HS-27A (cell line): ENCODE results near the gene MAMDC2.

Source experiments
- DNase-seq: peaks from one replicate; pipeline ENCODE4 v3.0.0-alpha.2; 2012; ENCODE audit warnings: low read depth, missing footprints

MAMDC2 gene, protein sequence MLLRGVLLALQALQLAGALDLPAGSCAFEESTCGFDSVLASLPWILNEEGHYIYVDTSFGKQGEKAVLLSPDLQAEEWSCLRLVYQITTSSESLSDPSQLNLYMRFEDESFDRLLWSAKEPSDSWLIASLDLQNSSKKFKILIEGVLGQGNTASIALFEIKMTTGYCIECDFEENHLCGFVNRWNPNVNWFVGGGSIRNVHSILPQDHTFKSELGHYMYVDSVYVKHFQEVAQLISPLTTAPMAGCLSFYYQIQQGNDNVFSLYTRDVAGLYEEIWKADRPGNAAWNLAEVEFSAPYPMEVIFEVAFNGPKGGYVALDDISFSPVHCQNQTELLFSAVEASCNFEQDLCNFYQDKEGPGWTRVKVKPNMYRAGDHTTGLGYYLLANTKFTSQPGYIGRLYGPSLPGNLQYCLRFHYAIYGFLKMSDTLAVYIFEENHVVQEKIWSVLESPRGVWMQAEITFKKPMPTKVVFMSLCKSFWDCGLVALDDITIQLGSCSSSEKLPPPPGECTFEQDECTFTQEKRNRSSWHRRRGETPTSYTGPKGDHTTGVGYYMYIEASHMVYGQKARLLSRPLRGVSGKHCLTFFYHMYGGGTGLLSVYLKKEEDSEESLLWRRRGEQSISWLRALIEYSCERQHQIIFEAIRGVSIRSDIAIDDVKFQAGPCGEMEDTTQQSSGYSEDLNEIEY

DNA sequence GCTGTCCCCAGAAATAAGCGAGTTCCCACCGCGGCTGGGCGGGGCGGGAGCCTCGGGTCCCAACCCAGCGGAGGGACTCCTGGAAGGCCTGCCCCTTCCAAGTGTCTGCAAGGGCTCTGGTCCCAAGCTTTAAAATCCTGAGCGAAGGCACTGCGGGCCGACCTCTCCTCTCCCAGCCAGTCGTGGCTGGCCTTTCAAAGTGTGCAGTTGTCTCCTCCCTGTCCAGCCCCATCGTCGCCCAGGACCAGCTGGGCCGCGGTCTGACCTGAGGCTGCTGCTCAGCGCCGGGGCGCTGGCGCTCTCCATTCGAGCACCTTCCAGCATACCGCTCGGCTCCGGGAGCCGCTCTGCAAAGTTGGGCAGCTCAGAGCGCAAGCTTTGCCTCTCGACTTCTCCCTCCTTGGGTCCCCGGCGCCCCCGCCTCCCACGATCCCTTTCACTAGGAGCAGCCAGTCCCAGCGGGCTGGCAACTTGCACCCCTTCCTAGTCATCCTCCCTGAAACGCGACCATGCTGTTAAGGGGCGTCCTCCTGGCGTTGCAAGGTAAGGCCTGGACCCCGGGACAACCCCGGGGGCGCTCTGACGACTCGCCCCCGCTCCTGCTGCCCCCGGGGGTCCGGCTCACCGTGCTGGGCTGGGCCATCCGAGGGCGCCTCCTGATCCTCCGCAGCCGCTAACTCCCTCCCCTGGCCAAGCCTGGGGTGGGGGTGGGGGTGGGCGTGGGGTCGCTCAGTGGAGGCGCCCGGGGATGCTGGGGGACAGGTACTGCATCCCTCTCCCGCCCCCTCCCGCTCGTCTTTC, at the start of gene MAMDC2:
Gene MAMDC2 (plus strand): TSS at position 160 of the 801 bp plus-strand sequence. CDS start 350 bp downstream, at position 510.
- no peak for DNase-seq

DNA sequence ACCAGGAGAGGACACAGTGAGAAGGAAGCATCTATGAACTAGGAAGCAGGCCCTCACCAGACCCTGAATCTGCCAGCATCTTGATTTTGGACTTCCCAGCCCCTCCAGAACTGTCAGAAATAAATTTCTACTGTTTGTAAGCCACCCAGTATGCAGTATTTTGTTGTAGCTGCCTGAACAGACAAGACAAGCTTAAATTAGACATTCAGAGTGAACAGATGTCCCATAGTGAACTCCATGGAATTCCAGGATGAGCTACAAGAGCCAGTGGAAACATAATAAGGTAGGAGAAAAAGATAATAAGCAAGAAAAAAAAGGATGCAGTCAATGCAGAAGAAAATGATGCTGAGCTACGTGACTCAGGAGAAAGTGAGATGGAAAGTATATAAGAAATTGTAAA, 47.8 kb upstream of the MAMDC2 start:
- no peak for DNase-seq

DNA sequence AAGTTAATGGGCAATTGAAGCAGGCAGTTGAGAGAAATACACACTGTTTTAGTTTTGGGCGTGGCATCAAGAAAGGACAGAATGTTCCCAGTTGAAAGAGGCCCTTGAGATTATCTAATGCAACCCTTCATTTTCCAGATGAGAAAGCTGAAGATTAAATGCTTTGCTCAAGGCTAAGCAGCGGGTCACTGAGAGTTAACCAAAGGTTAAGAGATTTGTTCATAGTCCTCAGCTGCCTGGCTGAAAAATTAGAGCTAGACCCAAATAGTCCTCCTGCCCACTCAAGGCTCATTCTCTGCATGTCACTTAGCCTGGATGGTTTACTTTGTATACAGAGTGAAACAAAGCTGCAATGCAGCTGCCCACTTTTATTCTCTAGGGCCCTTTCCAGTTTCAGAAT, 46.7 kb upstream of the MAMDC2 start:
- DNase-seq, result no peak

DNA sequence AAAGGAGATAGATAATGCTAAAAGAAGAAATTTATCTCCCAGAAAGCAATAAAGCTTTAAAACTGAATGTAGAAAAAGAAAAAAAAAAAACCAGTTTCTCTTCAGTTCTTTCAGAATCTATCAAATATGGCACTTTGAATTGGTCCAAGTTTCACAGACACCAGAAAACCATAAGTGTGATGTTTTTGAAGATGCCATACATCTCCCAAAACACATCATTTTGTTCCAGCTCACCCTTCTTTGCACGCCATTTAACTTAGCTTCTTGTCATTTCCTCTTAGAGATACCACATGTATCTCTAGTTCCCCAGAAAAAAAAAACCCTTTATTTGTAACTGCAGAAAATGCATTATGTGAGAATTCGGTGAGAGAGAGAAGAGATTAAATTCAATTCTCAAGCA, 46.1 kb upstream of the MAMDC2 start:
- no peak for DNase-seq

DNA sequence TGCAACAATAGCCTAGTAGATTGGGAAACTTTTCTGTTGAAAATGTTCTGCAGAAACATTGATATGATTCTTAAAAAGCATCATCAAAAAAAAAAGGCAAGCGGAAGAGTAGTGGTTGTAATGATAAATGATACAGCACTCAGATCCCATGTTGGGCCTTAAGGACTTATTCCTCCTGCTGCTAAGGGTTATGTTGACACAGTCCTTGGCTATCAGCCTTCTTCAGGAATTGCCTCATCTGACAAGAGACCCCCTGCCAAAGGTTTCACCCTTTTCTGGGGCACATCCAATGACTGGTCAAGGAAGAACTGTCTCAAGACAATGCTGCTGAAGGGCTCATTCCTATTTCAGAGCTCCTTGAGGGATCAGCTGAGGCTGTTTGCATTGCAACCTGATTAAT, 44.3 kb upstream of the MAMDC2 start:
- no peak for DNase-seq

DNA sequence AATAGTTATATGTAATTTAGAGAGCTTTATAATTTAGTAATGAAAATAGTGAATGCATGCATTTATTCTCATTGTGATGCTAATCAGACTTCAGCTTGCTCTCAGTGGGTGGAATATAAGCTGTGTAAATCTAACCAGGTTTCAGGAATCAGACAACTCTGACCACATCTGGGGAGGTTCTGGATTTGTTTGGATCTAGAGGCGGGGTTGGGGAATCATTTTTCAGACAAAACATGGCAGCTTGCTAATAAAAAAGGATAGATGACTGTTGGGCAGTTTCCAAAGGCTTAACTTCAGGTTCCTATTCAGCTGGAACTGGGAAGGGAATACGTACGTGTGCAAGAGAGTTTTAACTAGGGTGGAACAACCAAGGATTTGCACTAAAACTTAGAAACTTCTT, 43.2 kb upstream of the MAMDC2 start:
- DNase-seq, result no peak

DNA sequence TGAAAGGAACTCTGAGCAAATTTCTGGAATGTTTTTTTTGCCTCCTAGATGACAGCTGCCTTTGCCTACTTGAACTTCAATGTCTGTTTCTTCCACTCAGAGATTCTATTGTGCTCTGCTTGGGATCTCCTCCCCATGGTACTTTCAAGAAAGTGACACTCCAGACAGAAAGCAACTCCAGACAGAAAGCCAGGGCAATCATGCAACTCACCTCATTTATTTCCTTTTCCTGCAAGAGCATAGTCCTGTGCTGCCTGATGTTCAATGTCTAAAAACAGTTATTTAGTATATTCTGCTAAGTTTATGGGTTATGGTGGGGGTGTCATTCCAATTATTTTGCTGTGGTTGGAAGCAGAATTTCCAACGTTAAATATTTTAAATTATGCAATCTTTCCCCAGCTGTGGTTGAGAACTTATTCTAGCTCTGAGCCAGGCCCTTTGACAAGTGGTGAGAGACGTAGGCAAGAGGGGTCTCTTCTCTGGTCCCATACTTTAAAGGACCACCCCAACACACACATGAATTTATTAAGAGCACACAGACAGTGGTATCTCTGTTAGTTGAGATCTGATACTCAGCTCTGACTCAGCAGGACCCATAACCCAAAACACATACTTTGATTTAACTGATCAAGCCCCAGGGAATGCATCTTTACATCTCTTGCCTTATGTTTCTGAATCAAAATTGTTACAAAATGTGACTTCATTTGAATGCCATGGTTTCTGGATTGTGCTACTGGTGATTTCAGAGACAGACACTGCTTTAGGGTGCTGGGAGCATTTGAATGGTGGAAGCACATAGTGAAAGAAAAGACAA, 39.5 kb upstream of the MAMDC2 start:
- DNase-seq, result peak; percentile 36

DNA sequence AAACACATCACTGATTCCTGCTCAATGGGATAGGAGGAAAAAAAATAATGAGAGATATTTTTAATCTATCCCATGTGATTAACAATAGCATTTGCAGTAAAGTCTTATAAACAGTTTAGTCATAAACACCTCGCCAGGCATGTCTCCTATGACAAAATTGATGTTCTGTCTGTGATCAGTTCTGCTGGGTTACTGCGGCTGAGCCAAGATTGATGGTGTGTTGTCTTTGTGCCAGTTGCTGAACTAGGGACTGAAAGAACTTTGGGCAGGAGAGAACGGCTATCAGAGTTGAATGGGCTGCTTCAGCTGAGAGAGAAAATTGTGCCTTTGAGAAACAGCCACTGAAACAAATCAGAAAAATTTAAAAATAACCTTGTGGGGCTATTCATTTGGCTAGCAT, 37.3 kb upstream of the MAMDC2 start:
- DNase-seq, result no peak

DNA sequence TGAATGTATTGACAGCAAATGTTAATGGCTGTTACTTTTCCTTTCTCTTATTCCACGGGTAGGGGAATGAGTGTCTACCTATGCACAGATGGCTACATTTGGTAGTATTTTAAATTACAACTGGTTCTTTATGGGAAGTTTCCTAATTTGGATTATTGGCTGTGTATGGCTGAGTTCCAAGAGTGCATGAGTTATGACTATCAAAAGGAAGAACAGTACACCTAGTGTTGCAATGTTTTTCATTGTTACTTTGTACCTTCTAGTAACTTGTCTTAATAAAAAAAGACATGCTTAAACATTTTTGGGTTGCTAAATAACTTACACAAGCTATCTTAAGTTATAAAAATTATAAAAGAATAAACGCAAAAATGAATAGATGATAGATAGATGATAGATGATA, 35.8 kb upstream of the MAMDC2 start:
- no peak for DNase-seq

DNA sequence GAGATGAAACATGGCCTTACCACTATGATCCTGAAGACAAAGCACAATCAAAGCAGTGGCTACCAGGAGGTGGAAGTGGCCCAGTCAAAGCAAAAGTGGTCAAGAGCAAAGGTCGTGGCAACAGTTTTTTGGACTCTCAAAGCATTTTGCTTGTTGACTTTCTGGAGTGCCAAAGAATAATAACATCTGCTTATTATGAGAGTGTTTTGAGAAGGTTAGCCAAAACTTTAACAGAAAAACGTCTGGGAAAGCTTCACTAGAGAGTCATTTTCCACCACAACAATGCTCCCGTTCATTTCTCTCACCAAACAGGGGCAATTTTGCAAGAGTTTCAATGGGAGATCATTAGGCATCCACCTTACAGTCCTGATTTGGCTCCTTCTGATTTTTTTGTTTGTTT, 33.6 kb upstream of the MAMDC2 start:
- no peak for DNase-seq

DNA sequence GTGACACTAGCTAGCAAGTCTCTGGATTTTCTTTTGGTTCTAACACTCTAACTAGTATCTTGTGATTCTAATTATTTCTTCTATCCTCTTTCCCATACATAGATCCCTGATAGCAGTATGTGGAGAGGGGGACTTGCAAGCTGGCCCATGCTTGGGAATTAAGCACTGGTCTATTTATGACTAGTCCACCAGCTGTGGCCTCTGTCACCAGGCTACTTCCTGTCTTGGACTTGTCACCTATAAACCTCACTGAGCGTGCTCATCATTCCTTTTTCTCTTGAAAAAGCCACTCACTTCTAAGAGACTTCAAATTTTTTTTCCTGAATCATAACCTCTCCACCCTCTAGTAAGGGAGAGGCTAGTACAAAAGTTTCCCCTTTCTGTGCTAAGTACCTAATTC, 32.3 kb upstream of the MAMDC2 start:
- DNase-seq, result no peak

DNA sequence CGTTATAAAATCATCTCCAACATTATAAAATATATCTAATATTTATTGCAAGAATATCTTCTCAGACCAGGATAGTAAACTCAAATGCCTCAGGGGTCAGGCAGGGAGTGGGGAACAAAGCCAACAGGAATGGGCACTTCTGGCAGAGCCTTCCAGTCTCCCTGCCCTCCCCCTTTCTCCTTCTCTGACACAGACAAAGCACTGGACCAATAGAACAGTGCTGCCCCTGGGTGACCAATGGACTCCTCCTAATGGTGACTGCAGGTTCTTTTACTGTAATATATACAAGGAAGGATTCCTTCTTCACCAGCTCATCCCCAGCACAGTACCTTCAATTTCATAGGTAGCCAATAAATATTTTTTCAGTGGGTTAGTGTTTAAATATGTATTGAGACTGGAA, 31.1 kb upstream of the MAMDC2 start:
- DNase-seq, result no peak

DNA sequence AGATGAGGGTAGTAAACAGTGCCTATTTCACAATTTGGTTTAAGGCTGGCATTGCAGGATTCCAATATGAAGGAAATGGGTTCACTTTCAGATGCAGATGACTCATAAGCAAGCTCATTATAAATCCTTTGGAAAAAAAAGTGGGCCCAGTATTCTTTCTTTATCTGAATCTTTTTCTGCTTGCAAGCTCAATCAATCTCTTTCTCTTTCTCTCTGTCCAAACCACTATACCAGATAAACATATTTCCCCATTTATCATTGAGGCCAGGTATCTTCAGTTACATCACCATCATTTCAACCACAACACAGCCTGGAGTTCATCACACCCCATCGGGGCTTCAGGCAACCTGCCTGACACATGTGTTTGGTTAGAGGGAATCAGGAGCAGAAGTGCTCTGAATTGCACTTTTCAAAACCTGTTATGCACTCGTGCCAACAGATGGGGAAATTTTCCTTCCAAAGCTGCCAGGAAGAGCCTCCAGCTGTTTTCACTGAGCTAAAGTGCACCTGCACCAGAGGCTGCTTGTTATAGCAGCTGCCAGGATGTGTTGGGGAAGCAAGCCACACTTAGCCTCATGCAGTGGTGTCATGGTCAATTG, 30.0 kb upstream of the MAMDC2 start:
- DNase-seq, result no peak

DNA sequence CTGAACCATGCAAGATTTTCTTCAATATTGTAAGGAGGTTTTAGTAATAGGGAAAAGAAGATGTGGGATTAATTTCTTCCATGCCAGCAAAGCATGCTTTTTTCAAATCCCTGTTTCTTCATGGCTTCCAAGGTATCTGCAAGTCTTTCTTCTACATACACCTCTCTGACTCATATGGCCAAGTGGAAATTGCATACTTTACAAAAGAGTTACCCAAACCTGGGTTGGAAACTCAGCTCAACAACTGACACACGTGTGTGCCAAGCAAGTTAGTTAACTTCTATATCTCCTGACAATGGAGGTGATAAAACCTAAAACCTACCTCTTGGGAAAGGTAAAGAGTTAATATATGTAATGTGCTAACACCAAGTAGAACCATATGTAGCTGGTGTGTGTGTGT, 28.5 kb upstream of the MAMDC2 start:
- DNase-seq, result no peak

DNA sequence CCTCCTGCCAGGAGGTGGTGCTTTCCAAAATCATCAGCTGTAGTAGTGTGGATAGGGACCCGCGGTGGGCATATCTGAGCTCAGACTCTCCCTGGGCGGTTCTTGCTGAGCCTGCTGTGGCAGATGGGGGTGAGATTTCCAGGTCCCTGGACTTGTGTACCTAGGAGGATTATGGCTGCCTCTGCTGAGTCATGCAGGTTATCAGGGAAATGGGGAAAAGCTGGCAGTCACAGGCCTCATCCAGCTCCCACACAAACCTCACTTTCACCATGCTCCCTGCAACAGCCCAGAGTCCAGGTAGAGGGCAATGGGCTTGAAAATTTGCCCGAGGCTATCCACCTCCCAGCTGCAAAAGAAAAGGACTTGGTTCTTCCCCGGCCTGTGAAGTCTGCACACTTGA, 23.4 kb upstream of the MAMDC2 start:
- no peak for DNase-seq

DNA sequence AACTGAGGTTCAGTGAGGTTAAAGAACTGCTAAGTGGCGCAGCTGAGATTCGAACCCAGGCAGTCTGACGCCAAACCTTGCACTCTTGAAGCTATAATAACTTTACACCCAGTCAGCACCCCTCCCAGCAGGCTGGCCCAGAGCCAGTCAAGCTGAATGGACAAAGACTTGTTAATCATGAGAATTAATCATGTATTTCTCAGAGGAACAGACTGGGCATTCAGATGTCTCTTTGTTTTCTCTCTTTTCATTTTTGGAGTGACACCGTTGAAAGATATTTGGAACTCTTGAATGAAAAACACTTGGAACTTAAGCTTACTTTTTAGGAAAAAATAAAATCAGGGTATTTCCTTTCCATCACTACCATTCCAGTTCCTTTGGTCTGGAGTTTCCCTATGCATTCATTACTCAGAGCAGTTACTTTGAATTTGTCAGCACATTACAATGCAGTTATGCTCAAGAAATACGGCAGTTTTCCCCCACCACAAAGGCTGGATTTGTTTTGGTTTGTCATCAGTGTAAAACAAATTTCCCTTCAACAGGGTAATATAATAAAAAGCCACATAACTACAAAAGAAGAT, 22.6 kb upstream of the MAMDC2 start:
- DNase-seq, result peak; percentile 66

DNA sequence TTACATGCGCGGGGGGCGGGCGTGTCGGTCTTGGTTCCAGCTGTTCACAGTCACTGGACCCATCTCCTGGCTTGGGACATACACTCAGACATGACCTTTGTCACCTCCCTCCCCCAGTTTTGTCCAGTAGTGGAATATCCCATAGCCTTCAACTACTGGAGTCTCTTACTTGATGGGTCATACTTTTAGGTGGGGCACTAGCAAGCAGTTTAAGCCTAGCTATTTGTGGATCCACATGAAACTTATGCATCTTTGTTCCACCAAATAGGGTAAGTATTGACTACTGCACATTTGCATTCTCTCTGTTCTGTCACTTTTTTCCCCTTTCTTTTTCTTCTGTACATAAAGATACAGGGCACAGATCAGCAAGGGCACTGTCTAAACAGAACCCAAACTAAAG, 15.4 kb upstream of the MAMDC2 start:
- no peak for DNase-seq

DNA sequence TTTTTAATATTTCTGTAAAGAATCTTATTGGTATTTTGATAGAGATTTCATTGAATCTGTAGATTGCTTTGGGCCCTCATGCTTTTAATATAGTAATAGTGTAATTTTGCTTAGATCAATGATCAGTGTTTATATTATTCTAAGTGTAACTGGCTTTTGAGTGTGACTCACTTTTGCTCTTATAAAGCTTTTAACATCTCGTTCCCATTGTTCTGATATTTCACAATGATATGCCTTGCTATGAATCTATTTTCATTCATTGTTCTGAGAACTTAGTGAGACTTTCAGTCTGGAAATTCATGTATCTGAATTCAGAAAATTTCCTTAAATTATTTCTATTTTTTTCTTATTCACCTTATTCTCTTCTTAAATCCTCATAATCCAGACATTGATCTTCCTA, 13.5 kb upstream of the MAMDC2 start:
- no peak for DNase-seq

DNA sequence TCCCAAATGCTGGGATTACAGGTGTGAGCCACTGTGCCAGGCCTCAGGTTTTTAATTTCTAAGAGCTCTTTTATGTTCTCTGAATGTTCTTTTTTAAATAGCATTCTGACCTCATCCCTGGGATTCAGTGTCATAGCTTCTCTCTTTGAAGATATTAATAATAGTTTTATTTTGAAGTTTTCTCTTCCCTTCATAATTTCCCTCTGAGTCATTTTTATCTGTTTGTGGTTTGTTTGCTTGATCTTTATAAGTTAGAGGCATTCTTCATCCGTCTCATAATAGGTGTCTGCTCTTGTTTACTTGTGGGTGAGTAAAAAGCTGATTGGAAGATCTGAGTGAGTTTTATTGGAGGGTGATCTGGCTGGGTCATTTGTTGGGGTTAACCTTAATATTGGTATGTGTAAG, 12.5 kb upstream of the MAMDC2 start:
- peak; percentile 30 for DNase-seq

DNA sequence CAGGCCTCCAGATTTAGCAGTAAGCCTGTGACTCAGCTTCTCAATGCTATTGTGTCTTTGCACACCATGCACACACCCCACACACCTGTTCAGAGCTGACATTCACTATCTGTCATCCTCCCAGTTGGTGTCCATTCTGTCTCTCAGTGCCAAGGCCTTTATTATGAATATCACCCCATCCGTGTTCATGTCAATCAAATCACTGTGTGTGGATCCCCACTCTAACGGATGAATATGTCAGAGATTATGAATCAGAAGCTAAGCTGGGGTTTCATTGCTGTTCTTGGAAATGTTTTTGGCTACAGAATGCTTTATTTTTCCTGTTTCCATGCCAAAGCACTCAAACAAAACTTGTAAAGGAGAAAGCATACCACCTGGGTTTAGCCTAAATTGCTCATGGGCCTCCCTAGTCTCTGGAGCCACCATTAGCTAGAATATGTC, 9.4 kb upstream of the MAMDC2 start:
- no peak for DNase-seq

DNA sequence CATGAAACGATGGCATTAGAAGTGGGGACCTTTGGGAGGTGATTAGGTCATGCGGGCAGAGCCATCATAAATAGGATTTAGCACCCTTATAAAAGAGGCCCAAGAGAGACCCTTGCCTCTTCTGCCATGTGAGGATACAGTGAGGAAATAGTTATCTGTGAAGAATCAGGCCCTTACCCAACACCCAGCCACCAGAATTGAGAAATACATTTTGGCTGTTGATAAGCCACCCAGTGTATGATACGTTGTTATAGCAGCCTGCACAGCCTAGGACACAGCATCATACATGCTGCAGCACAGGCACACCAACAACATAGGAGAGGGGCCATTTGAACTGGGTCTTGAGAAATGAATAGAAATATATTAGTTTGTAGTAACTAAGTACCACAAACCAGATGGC, 8.0 kb upstream of the MAMDC2 start:
- DNase-seq, result no peak
